Retinal pigment epithelial cell (primary cell): Measurements from ENCODE around the gene PI16.

Source experiments
- DNase-seq: peaks from one replicate; pipeline ENCODE4 v3.0.0-alpha.2; 2010; ENCODE audit warnings: low read depth
- H3K4me3 ChIP-seq: 2 replicates; pipeline ENCODE4 v1.5.1; 2011; ENCODE audit warnings: mild to moderate bottlenecking, low read length, control low read depth, moderate library complexity
- TF ChIP-seq, protein P1 (sequence below): conservative IDR thresholded peaks from 2 replicates; pipeline ENCODE4 v1.5.1; 2011; ENCODE audit warnings: low read depth, low read length, control low read depth, inconsistent platforms

The PI16 gene

GRCh38 chr6:36912586-36912985 lies 42.0 kb upstream of the PI16 start:
- TF ChIP-seq, protein P1, sequence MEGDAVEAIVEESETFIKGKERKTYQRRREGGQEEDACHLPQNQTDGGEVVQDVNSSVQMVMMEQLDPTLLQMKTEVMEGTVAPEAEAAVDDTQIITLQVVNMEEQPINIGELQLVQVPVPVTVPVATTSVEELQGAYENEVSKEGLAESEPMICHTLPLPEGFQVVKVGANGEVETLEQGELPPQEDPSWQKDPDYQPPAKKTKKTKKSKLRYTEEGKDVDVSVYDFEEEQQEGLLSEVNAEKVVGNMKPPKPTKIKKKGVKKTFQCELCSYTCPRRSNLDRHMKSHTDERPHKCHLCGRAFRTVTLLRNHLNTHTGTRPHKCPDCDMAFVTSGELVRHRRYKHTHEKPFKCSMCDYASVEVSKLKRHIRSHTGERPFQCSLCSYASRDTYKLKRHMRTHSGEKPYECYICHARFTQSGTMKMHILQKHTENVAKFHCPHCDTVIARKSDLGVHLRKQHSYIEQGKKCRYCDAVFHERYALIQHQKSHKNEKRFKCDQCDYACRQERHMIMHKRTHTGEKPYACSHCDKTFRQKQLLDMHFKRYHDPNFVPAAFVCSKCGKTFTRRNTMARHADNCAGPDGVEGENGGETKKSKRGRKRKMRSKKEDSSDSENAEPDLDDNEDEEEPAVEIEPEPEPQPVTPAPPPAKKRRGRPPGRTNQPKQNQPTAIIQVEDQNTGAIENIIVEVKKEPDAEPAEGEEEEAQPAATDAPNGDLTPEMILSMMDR, result peak; percentile 11
- peak; percentile 35 for DNase-seq
- no peak overlapping the region for H3K4me3 ChIP-seq

DNA sequence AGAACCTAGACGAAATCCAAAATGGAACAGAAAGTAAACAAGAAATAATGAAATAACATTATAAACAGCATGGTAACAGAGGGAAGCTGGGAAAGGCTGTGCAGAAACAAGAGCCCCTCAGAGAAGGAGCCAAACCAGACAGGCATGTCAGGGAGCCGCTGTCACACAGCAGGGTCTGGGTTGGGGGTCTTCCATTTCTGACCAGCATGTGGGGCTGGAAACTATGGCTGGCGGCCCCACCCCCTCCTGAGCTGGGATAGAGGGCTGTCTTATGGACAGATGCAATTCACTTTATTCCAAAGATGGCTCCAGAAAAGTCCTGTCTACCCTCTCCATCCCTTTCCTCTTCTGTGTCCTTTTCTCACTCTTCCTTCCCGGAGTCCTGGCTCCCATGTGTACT lies 41.5 kb upstream of the PI16 start:
- H3K4me3 ChIP-seq, result no peak overlapping the region
- TF ChIP-seq, protein P1, result no peak
- no peak for DNase-seq

DNA sequence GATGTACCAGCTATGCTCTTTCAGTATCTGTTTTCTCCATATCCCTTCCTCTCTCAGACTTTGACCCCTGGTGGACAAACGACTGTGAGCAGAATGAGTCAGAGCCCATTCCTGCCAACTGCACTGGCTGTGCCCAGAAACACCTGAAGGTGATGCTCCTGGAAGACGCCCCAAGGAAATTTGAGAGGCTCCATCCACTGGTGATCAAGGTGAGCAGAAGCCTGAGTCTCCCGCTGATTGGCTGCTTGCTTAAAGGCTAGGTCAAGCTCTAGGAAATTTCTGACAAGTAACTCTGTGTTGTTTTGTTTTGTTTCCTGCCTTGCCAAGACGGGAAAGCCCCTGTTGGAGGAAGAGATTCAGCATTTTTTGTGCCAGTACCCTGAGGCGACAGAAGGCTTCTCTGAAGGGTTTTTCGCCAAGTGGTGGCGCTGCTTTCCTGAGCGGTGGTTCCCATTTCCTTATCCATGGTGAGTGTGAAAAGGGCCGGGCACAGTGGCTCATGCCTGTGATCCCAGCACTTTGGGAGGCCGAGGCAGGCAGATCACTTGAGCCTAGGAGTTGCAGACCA lies 40.2 kb upstream of the PI16 start:
- TF ChIP-seq, protein P1, result peak; percentile 31
- H3K4me3 ChIP-seq, result no peak overlapping the region
- no peak for DNase-seq

DNA sequence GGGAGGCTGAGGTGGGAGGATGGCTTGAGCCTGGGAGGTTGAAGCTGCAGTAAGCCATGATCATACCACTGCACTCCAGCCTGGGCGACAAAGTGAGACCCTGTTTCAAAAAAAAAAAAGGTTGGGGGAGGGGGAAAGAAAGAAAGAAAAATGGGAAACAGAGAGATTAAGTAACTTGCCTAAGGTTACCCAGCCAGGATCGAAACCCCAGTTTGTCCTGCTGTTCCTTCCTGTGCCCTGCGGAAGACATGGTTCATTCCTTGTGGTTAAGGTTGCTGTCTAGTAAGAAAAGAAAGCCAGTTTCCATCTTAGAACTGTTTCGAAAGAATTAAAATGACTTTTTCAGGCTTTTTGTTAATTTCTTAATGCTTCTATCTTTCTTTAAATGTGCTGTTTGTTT lies 38.9 kb upstream of the PI16 start:
- TF ChIP-seq, protein P1, result no peak
- no peak for DNase-seq
- no peak overlapping the region for H3K4me3 ChIP-seq

DNA sequence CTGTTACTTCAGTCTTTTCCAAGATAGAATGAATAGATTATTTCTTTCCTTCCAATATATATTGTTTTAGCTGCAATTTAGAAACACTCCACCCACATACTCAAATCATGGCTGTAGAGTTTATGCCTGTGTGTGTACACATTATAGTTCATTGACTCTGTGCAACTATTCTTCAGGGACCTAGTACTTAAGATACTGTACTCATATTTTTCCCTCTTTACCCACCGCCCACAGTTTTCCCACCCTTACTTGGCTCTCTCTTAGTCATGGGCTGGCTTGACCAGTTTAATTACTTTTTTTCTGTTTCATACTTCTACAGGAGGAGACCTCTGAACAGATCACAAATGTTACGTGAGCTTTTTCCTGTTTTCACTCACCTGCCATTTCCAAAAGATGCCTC lies 38.4 kb upstream of the PI16 start:
- H3K4me3 ChIP-seq, result no peak overlapping the region
- TF ChIP-seq, protein P1, result no peak
- no peak for DNase-seq

DNA sequence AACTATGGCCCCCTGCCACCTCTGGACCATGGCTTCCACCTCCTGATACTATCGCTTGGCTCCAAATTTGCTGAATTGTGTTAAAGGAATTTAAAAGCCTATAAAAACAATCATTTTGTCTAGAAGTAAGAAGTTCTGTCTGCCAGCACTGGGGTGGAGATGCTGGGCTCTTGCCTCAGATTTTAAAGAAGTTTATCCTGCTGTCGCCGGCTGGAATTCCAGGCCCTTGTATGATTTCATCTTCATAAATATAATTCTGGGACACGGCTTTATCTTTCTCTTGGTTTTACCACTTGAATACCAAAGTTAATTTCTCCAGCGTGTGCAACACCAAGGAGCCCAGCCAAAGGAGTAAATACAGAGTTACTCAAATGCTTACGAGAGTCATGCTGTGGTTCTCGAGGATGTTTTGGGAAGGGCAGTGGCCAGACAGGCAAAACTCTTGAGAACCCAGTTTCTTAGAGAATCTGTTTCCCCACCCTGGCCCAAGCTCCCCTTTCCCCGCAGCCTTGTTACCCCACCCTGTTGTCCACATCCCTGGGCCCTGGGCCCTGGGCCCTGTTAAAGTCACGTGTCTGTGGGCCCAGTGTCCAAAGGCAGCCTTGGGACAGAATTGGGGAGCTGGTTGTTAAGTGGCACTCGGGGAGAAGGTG lies 36.9 kb upstream of the PI16 start:
- no peak overlapping the region for H3K4me3 ChIP-seq
- TF ChIP-seq, protein P1, result no peak
- DNase-seq, result no peak

DNA sequence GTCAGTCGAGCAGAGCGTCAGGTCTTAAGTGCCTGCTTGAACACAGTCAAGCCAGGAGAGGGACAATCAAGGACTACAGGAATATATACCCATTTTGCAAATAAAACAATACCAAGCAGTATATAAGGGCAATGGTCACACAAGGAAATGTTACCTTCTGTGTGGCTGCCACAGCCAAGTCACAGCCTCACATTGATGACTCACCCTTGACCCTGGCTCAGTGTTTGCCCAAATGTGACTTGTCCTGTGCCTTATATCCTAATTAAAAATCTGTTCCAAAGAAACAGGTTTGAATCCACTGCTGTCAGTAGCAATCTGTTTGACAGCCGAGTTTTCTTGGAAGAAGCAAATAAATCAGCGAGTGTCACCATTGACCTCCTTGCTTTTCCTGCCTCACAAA lies 34.5 kb upstream of the PI16 start:
- no peak overlapping the region for H3K4me3 ChIP-seq
- TF ChIP-seq, protein P1, result no peak
- DNase-seq, result no peak
